GM15510 (cell line): ENCODE measurements around the gene MAPKAPK3.

Experiments
- POLR2A ChIP-seq: IDR thresholded peaks from 3 replicates; pipeline ENCODE4 v1.6.1; 2011; ENCODE audit warnings: borderline replicate concordance; ENCODE audit not compliant: insufficient read length; ENCODE audit errors: extremely low read depth

Gene MAPKAPK3

GRCh38 chr3:50617096-50617791, at the start of gene MAPKAPK3:
Gene MAPKAPK3, plus strand, starts transcription at chr3:50617151. Its CDS starts 415 bp downstream, at chr3:50617566.
- peak; percentile 51 for TF ChIP-seq POLR2A

- TF ChIP-seq POLR2A, result peak; percentile 63
Measured at GRCh38 chr3:50567386-50568167, 49.4 kb upstream of the MAPKAPK3 start, which contains the start of gene C3orf18. Gene C3orf18, minus strand, starts transcription at chr3:50567747. Its CDS starts 2,048 bp downstream, at chr3:50565699.

GRCh38 chr3:50568947-50569749, 47.8 kb upstream of the MAPKAPK3 start, which contains the start of gene HEMK1:
Gene HEMK1, plus strand, starts transcription at chr3:50569522. Its CDS starts 1,583 bp downstream, at chr3:50571105.
- TF ChIP-seq POLR2A, result peak; percentile 57

GRCh38 chr3:50570508-50571279, 46.3 kb upstream of the MAPKAPK3 start:
- TF ChIP-seq POLR2A, result no peak

- TF ChIP-seq POLR2A, result no peak
Measured at GRCh38 chr3:50571486-50571885, 45.5 kb upstream of the MAPKAPK3 start.

- no peak for TF ChIP-seq POLR2A
Measured at GRCh38 chr3:50572158-50572557, 44.8 kb upstream of the MAPKAPK3 start.

GRCh38 chr3:50572801-50573371, 44.1 kb upstream of the MAPKAPK3 start:
- no peak for TF ChIP-seq POLR2A

- TF ChIP-seq POLR2A, result no peak
Measured at GRCh38 chr3:50573566-50574443, 43.1 kb upstream of the MAPKAPK3 start.

GRCh38 chr3:50574444-50574831, 42.5 kb upstream of the MAPKAPK3 start:
- no peak for TF ChIP-seq POLR2A

GRCh38 chr3:50575372-50575771, 41.6 kb upstream of the MAPKAPK3 start:
- no peak for TF ChIP-seq POLR2A

GRCh38 chr3:50577348-50577747, 39.6 kb upstream of the MAPKAPK3 start:
- no peak for TF ChIP-seq POLR2A

- no peak for TF ChIP-seq POLR2A
Measured at GRCh38 chr3:50580683-50581458, 36.1 kb upstream of the MAPKAPK3 start.
